NB4 (cell line): Measurements from ENCODE around the gene RPE.

Experiments
- MAX ChIP-seq: IDR thresholded peaks from 2 replicates; pipeline ENCODE4 v1.6.1; 2011; ENCODE audit warnings: low read depth, low read length
- MYC ChIP-seq: IDR thresholded peaks from 2 replicates; pipeline ENCODE4 v1.6.1; 2011; ENCODE audit warnings: low read depth, low read length
- POLR2A ChIP-seq: IDR thresholded peaks from 2 replicates; pipeline ENCODE4 v1.6.1; 2011; ENCODE audit warnings: mild to moderate bottlenecking; ENCODE audit not compliant: insufficient read length; ENCODE audit errors: extremely low read depth
- TF ChIP-seq, protein P1 (sequence below): IDR thresholded peaks from one replicate; pipeline ENCODE4 v1.5.1; 2012; ENCODE audit warnings: low read depth, low read length

- TF ChIP-seq, protein P1, sequence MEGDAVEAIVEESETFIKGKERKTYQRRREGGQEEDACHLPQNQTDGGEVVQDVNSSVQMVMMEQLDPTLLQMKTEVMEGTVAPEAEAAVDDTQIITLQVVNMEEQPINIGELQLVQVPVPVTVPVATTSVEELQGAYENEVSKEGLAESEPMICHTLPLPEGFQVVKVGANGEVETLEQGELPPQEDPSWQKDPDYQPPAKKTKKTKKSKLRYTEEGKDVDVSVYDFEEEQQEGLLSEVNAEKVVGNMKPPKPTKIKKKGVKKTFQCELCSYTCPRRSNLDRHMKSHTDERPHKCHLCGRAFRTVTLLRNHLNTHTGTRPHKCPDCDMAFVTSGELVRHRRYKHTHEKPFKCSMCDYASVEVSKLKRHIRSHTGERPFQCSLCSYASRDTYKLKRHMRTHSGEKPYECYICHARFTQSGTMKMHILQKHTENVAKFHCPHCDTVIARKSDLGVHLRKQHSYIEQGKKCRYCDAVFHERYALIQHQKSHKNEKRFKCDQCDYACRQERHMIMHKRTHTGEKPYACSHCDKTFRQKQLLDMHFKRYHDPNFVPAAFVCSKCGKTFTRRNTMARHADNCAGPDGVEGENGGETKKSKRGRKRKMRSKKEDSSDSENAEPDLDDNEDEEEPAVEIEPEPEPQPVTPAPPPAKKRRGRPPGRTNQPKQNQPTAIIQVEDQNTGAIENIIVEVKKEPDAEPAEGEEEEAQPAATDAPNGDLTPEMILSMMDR = no peak
- TF ChIP-seq MAX (no peak), POLR2A (no peak), MYC (no peak)
Measured at GRCh38 chr2:209993968-209994367, 8.5 kb upstream of the RPE start.
